Islet precursor cell (in vitro differentiated cells): ENCODE measurements around the gene CADM2.

Experiments used
- DNase-seq: peaks from one replicate; pipeline ENCODE4 v3.0.0-alpha.2; 2018

The CADM2 gene

GRCh38 chr3:85208650-85209049, 249.9 kb downstream of the CADM2 start:
- no peak for DNase-seq

- no peak for DNase-seq
Observed at GRCh38 chr3:85210540-85210939, 251.8 kb downstream of the CADM2 start.

- peak; percentile 42 for DNase-seq
Observed at GRCh38 chr3:85228966-85229365, 270.2 kb downstream of the CADM2 start.

- DNase-seq = no peak
Observed at GRCh38 chr3:85244091-85244490, 285.3 kb downstream of the CADM2 start.

GRCh38 chr3:85244519-85244918, 285.7 kb downstream of the CADM2 start:
- no peak for DNase-seq

GRCh38 chr3:85251766-85252165, 293.0 kb downstream of the CADM2 start:
- DNase-seq = no peak

- no peak for DNase-seq
Observed at GRCh38 chr3:85252686-85253085, 293.9 kb downstream of the CADM2 start.

- DNase-seq = no peak
Observed at GRCh38 chr3:85254738-85255137, 295.9 kb downstream of the CADM2 start.

GRCh38 chr3:85255949-85256348, 297.2 kb downstream of the CADM2 start:
- DNase-seq = no peak

- DNase-seq = no peak
Observed at GRCh38 chr3:85258326-85258725, 299.5 kb downstream of the CADM2 start.

- no peak for DNase-seq
Observed at GRCh38 chr3:85258819-85259218, 300.0 kb downstream of the CADM2 start.

- DNase-seq = no peak
Observed at GRCh38 chr3:85259748-85260147, 301.0 kb downstream of the CADM2 start.

- no peak for DNase-seq
Observed at GRCh38 chr3:85264381-85264780, 305.6 kb downstream of the CADM2 start.

GRCh38 chr3:85270488-85270887, 311.7 kb downstream of the CADM2 start:
- no peak for DNase-seq

GRCh38 chr3:85271911-85272310, 313.1 kb downstream of the CADM2 start:
- no peak for DNase-seq

GRCh38 chr3:85288257-85288656, 329.5 kb downstream of the CADM2 start:
- DNase-seq = no peak

- no peak for DNase-seq
Observed at GRCh38 chr3:85297291-85297690, 338.5 kb downstream of the CADM2 start.

- DNase-seq = no peak
Observed at GRCh38 chr3:85298032-85298431, 339.2 kb downstream of the CADM2 start.

GRCh38 chr3:85303156-85303555, 344.4 kb downstream of the CADM2 start:
- DNase-seq = no peak

- no peak for DNase-seq
Observed at GRCh38 chr3:85304360-85304964, 345.7 kb downstream of the CADM2 start.

GRCh38 chr3:85312331-85312730, 353.5 kb downstream of the CADM2 start:
- no peak for DNase-seq

- no peak for DNase-seq
Observed at GRCh38 chr3:85313380-85313779, 354.6 kb downstream of the CADM2 start.

GRCh38 chr3:85316252-85316651, 357.5 kb downstream of the CADM2 start:
- no peak for DNase-seq

GRCh38 chr3:85321892-85322291, 363.1 kb downstream of the CADM2 start:
- no peak for DNase-seq

GRCh38 chr3:85330071-85330470, 371.3 kb downstream of the CADM2 start:
- no peak for DNase-seq

- DNase-seq = no peak
Observed at GRCh38 chr3:85337895-85338294, 379.1 kb downstream of the CADM2 start.
